Common myeloid progenitor, CD34-positive (primary cell): ENCODE results near the gene SGSH.

ENCODE experiments used
- CTCF ChIA-PET: fragments of 350-600 bp; sonication (Branson Sonifier 250); formaldehyde crosslinking; loops from one replicate; lab custom pipeline; 2021; ENCODE audit warnings: antibody characterized with exemption; lab: Charles Lee
- POLR2A ChIA-PET: fragments of 350-600 bp; sonication (Branson Sonifier 250); formaldehyde crosslinking; loops from one replicate; lab custom pipeline; 2021; ENCODE audit warnings: antibody characterized with exemption; lab: Charles Lee
- DNase-seq, 3 donors: peaks; one replicate each; pipeline versions ENCODE4 v3.0.0 to v3.0.0-alpha.2; 2013
- H3K27ac ChIP-seq, 2 experiments: 1 replicate in 1 of 2; 2 replicates in 1 of 2; pipeline ENCODE4 v1.7.0; 2013; ENCODE audit warnings: inconsistent platforms in 2 of 2, low read length in 2 of 2, mild to moderate bottlenecking in 2 of 2, low read depth in 1 of 2, moderate library complexity in 1 of 2; ENCODE audit not compliant: severe bottlenecking in 2 of 2, insufficient read depth in 1 of 2, poor library complexity in 1 of 2
- H3K27me3 ChIP-seq, 5 experiments: replicated peaks in 2 of 5; 1 replicate in 3 of 5; 2 replicates in 2 of 5; pipeline versions ENCODE4 v1.6.1 to v1.7.0; 2013; ENCODE audit warnings: low read length in 4 of 5, mild to moderate bottlenecking in 2 of 5, moderate library complexity in 2 of 5, inconsistent platforms in 1 of 5; ENCODE audit not compliant: insufficient read depth in 5 of 5, control insufficient read depth in 4 of 5
- H3K36me3 ChIP-seq, 4 experiments: 1 replicate in 2 of 4; 2 replicates in 2 of 4; pipeline versions ENCODE4 v1.6.1 to v1.7.0; 2013; ENCODE audit warnings: low read length in 3 of 4, control low read depth in 1 of 4, mild to moderate bottlenecking in 1 of 4; ENCODE audit not compliant: control insufficient read depth in 4 of 4, insufficient read depth in 4 of 4
- H3K4me1 ChIP-seq, 4 experiments: 1 replicate in 3 of 4; 2 replicates in 1 of 4; pipeline versions ENCODE4 v1.6.1 to v1.7.1; 2013; ENCODE audit warnings: low read length in 3 of 4, mild to moderate bottlenecking in 3 of 4, control low read depth in 1 of 4, inconsistent platforms in 1 of 4, moderate library complexity in 1 of 4; ENCODE audit not compliant: control insufficient read depth in 4 of 4, insufficient read depth in 4 of 4; ENCODE audit errors: control extremely low read depth in 1 of 4
- H3K4me3 ChIP-seq, 7 experiments: 1 replicate in 4 of 7; 2 replicates in 3 of 7; pipeline versions ENCODE4 v1.5.1 to v1.7.0; 2013; ENCODE audit warnings: mild to moderate bottlenecking in 7 of 7, low read length in 6 of 7, moderate library complexity in 6 of 7, inconsistent platforms in 2 of 7, low read depth in 2 of 7, control low read depth in 1 of 7; ENCODE audit not compliant: insufficient read depth in 4 of 7, control insufficient read depth in 1 of 7; ENCODE audit errors: extremely low read depth in 1 of 7
- H3K9me3 ChIP-seq, 5 experiments: 1 replicate in 4 of 5; 2 replicates in 1 of 5; pipeline versions ENCODE4 v1.6.1 to v1.7.1; 2013; ENCODE audit warnings: low read length in 4 of 5, mild to moderate bottlenecking in 2 of 5, inconsistent platforms in 1 of 5, low read depth in 1 of 5, moderate library complexity in 1 of 5; ENCODE audit not compliant: control insufficient read depth in 4 of 5, insufficient read depth in 2 of 5; ENCODE audit errors: control extremely low read depth in 1 of 5
- WGBS: methylation state at CpG from one replicate; pipeline ENCODE4 v1.1.5; 2013; ENCODE audit not compliant: insufficient coverage; 5-methylcytosine and 5-hydroxymethylcytosine counted together

Gene SGSH

DNA sequence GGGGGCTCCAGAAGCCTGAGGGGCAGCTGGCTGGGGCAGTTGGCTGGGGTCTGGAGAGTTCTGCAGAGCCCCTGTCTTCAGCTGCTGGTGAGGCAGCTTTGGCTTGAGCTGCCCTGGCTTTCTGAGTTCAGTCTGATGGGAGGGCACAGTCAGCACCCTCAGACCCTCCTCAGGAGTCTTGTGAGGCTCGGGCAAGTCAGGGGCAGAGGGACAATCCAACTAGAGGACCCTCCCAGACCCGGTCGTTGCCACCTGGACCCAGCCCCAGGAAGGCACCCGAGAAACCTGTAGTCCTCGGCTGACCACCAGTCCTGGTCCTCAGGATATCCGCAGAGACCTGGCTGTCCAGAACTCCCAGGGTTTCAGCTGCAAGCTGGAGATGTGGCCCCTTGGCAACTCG is 48.5 kb downstream of the SGSH start:
- H3K4me3 ChIP-seq: no peak overlapping the region
- POLR2A ChIA-PET: no interaction called here
- 92% methylated on average over 7 of the region's 7 CpGs for WGBS
- DNase-seq: no peak
- no peaks in the 10 kb centered on the region for H3K36me3 ChIP-seq
- no peak overlapping the region for H3K27ac ChIP-seq
- H3K27me3 ChIP-seq: peaks cover 0 to 4% (median 0%) of the 10 kb centered on the region in 5 experiments
- CTCF ChIA-PET: no interaction called here
- no peaks in the 10 kb centered on the region for H3K9me3 ChIP-seq
- H3K4me1 ChIP-seq: no peaks in the 10 kb centered on the region

DNA sequence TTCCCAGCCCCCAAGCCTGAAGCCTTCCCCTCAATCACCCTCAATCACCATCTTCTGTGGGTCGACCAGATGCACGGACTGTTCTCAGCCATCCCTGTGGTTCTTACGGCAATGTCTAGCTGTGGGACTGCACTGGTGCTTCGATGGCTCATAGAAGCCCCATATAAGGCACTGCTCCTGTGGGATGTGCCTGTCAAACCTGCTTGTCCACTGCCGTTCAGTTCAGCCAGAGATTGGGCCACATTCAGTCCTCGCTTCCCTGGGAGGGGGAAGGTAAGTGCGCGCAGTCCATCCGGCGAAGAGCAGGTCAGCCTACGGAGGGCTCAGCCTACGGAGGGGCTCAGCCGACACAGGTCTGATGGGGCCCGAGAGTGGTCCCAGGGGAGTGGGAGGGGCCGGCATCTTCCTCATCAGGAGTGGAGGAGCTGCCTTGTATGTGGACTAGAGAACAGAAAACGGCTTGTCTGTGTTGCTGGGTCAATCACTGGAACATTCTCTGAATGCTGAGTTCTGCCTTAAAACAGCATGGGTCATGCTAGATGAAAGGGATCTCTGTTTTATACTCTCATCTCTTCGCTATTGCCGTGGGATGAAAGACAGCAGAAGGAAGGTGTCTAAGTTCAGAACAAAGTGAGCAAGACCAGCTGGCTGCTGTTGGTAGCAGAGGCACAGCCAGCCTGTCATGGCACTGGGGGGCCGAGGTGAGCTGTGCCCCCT is 50.2 kb downstream of the SGSH start, which contains the start of gene CARD14:
CARD14 (plus strand) TSS at position 247 of the 717 bp plus-strand sequence. CDS start 11,409 bp downstream, outside the sequence.
- DNase-seq: no peak
- Histone ChIP-seq H3K4me3 (no peak within 1 kb of the TSS), H3K27me3 (no peaks in the 10 kb centered on the region), H3K4me1 (no peaks in the 10 kb centered on the region), H3K36me3 (no peaks in the 10 kb centered on the region), H3K9me3 (no peaks in the 10 kb centered on the region), H3K27ac (no peak within 1 kb of the TSS)
- ChIA-PET CTCF (no interaction called here), POLR2A (no interaction called here)
- WGBS: 90% methylated on average over 16 of the region's 19 CpGs

DNA sequence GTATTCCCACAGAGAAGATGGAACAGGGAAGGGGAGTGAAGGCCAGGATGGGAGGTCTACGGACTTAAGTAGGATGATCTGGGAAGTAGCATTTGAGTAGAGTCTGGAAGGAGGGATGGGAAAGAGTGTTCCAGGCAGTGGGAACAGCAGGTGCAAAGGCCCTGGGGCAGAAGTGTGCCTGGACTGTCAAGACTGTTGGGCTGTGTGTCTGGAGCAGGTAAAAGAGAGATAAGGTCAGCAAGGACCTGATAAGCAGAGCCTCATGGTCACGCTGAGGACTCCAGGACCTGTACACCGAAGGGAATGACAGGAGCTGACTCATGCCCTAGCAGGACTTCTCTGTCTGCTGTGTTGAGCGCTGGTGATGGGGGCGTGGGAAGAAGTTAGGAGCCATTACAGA is 51.0 kb downstream of the SGSH start:
- H3K4me1 ChIP-seq: no peaks in the 10 kb centered on the region
- H3K36me3 ChIP-seq: no peaks in the 10 kb centered on the region
- POLR2A ChIA-PET: no interaction called here
- H3K9me3 ChIP-seq: no peaks in the 10 kb centered on the region
- no peaks in the 10 kb centered on the region for H3K27me3 ChIP-seq
- 96% methylated on average over 4 of the region's 5 CpGs for whole genome bisulfite sequencing
- no peak overlapping the region for H3K27ac ChIP-seq
- no peak overlapping the region for H3K4me3 ChIP-seq
- DNase-seq: no peak
- CTCF ChIA-PET: no interaction called here

DNA sequence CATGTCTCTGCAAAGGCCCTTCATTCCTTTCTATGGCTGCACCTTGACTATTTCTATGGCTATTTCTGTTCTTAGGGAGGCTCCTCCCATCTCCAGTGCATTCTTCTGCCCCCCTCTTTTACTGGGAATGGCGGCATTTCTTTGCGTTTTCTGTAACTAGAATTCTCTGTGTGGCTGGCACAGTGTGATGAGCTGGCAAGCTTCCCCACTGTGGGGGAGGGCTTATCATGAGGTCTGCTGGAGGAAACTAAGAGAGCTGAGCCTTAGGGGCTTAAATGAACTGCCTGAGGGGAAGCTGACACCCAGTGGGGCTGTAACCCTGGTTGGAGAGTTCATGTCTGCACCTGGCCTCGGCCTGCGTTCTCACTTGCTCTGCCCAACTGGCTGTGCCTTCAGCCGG is 51.8 kb downstream of the SGSH start:
- H3K27ac ChIP-seq: no peak overlapping the region
- no peaks in the 10 kb centered on the region for H3K27me3 ChIP-seq
- H3K36me3 ChIP-seq: no peaks in the 10 kb centered on the region
- ChIA-PET CTCF (no interaction called here), POLR2A (no interaction called here)
- no peak overlapping the region for H3K4me3 ChIP-seq
- 89% methylated on average over 5 of the region's 5 CpGs for WGBS
- no peaks in the 10 kb centered on the region for H3K9me3 ChIP-seq
- DNase-seq: no peak
- H3K4me1 ChIP-seq: no peaks in the 10 kb centered on the region

DNA sequence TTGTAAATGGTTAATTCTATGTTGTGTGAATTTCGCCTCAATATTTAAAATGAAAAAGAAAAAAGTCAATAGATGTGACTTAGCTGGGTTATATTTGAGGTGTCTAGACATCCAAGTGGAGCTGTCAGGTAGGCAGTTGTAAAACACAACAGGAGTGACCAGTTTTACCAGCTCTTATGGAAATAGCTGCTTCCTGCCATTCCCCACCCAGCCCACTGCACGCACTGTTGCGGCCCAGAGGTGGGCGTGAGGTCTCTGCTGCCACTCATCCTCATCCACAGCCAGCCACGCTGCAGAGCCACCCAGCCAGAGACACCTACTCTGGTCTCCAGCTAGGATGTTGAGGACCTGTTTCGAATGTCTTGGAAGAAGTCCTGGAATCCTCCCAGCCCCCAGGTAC is 53.7 kb downstream of the SGSH start:
- 94% methylated on average over 6 of the region's 6 CpGs for WGBS
- no peak overlapping the region for H3K27ac ChIP-seq
- H3K4me1 ChIP-seq: no peaks in the 10 kb centered on the region
- no peaks in the 10 kb centered on the region for H3K36me3 ChIP-seq
- H3K4me3 ChIP-seq: no peak overlapping the region
- no peaks in the 10 kb centered on the region for H3K9me3 ChIP-seq
- ChIA-PET POLR2A (no interaction called here), CTCF (interaction anchor here (0.8 kb wide), 1 partner anchor 9 kb away, joined by 3 read pairs; no protein-coding TSS in a partner anchor)
- H3K27me3 ChIP-seq: no peaks in the 10 kb centered on the region
- DNase-seq: no peak

DNA sequence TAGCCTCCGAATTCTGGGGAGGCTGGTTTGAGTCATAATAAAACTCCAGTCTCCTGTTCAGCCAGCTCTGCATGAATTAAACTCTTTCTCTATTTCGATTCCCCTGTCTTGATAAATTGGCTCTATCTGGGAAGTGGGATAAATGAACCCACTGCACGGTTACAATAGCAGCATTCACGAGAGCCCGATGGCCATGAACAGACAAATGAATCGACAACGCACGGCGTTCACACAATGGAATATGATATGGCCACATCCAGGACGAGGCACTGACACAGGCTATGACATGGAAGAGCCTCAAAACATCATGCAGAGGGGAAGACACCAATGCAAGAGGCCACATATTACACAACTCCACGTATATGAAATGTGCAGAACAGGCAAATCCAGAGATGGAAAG is 55.9 kb downstream of the SGSH start:
- POLR2A ChIA-PET: no interaction called here
- Histone ChIP-seq H3K9me3 (no peaks in the 10 kb centered on the region), H3K4me3 (no peak overlapping the region), H3K36me3 (no peaks in the 10 kb centered on the region), H3K27me3 (no peaks in the 10 kb centered on the region), H3K27ac (no peak overlapping the region), H3K4me1 (peaks cover 0 to 10% (median 8%) of the 10 kb centered on the region in 4 experiments)
- CTCF ChIA-PET: no interaction called here
- 89% methylated on average over 11 of the region's 11 CpGs for WGBS
- DNase-seq: no peak

DNA sequence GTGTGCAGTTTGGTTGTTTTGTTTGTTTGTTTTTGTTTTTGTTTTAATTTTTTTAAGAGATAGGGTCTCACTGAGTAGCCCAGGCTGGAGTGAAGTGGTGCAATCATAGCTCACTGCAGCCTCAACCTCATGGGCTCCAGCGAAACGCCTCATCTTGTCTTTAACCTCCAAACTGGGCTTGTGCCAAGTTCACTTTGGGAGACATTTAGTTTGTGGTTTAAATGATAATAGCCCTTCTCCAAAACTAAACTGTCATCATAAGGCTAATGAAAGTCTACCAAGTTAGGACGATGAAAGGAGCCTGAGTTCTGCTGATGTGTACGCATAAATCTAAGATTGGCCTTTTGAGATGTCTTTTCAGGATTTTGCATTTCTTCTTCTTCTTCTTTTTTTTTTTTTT is 56.8 kb downstream of the SGSH start:
- ChIA-PET POLR2A (no interaction called here), CTCF (interaction anchor here (1.1 kb wide), 1 partner anchor 32 kb away, joined by 3 read pairs; no protein-coding TSS in a partner anchor)
- WGBS: 80% methylated on average over 1 of the region's 4 CpGs
- Histone ChIP-seq H3K4me1 (peaks cover 0 to 10% (median 8%) of the 10 kb centered on the region in 4 experiments), H3K27me3 (no peaks in the 10 kb centered on the region), H3K27ac (no peak overlapping the region), H3K9me3 (no peaks in the 10 kb centered on the region), H3K4me3 (no peak overlapping the region), H3K36me3 (no peaks in the 10 kb centered on the region)
- peak; percentile 20 to 67 (median 53) for DNase-seq
